Sciatic nerve (tissue), 2 donors: ENCODE results near the gene SMIM36. TPM values are rescaled to one million over a fixed set of nuclear protein-coding genes. Genes with fewer than 3 reads are reported as not detected.
"Not testable (repeated sequence)": the region's sequence is repeated elsewhere in the genome, so short reads cannot be mapped to it uniquely, and the experiment has no call there.

Experiments
- ATAC-seq: fragments of 200-7000 bp; cut with Tn5 transposase; one replicate; pipeline ENCODE4 v1.9.1; 2020; ENCODE audit warnings: mild to moderate bottlenecking, moderate library complexity
- DNase-seq: peaks from one replicate; pipeline ENCODE4 v3.0.0-alpha.2; 2020; ENCODE audit warnings: low spot score
- intact Hi-C: fragments of 100-400 bp; cut with DNase I; formaldehyde crosslinking; loops from one replicate; pipeline ENCODE4 v1.14.2; 2022
- total RNA-seq: library from RNA; stranded (reverse); fragmentation: NEBNext Ultra II Directional; extraction: Animal tissue kit (Norgen Biotek cat#: 25700); gene quantifications from one replicate; pipeline ENCODE4 v1.2.1, GENCODE V29; 2021
- donor health status: DM: no; HTN: no; CAD: no.
- donor health status: DM: no; HTN: no; CAD: no.

The SMIM36 gene
- total RNA-seq, 1 donor from 2014 or later: not detected

- no peak for DNase-seq
- intact Hi-C loops: no loop called here
- ATAC-seq: no peak
Observed at GRCh38 chr17:55442953-55443683, 68.1 kb downstream of the SMIM36 start.

- intact Hi-C loops: no loop called here
- no peak for ATAC-seq
- no peak for DNase-seq
Observed at GRCh38 chr17:55442462-55442861, 68.8 kb downstream of the SMIM36 start.

- no peak for DNase-seq
- intact Hi-C loops: no loop called here
- ATAC-seq: no peak
Observed at GRCh38 chr17:55441544-55441943, 69.7 kb downstream of the SMIM36 start.

- ATAC-seq (no peak), DNase-seq (no peak)
- intact Hi-C loops: no loop called here
Observed at GRCh38 chr17:55440391-55440790, 70.9 kb downstream of the SMIM36 start.

- ATAC-seq (peak; percentile 33), DNase-seq (no peak)
- intact Hi-C loops: no loop called here
Observed at GRCh38 chr17:55437159-55437605, 74.1 kb downstream of the SMIM36 start.

GRCh38 chr17:55436224-55437158 lies 74.8 kb downstream of the SMIM36 start:
- DNase-seq (no peak), ATAC-seq (no peak)
- intact Hi-C loops: no loop called here

- no peak for ATAC-seq
- intact Hi-C loops: no loop called here
Observed at GRCh38 chr17:55435408-55435807, 75.8 kb downstream of the SMIM36 start.

GRCh38 chr17:55434721-55435120 lies 76.5 kb downstream of the SMIM36 start:
- intact Hi-C loops: no loop called here
- no peak for DNase-seq
- no peak for ATAC-seq

More at GRCh38 chr17:55435408-55435807, 75.8 kb downstream of the SMIM36 start:
- DNase-seq: no peak

GRCh38 chr17:55433629-55434422 lies 77.4 kb downstream of the SMIM36 start:
- DNase-seq: no peak
- intact Hi-C loops: no loop called here
- peak; percentile 86 for ATAC-seq

- DNase-seq: no peak
- intact Hi-C loops: no loop called here
- peak; percentile 74 for ATAC-seq
Observed at GRCh38 chr17:55433029-55433628, 78.1 kb downstream of the SMIM36 start.

GRCh38 chr17:55432358-55433028 lies 78.8 kb downstream of the SMIM36 start:
- DNase-seq: no peak
- no peak for ATAC-seq
- intact Hi-C loops: no loop called here

GRCh38 chr17:55431914-55432313 lies 79.3 kb downstream of the SMIM36 start:
- ATAC-seq, intact Hi-C loops, DNase-seq: not testable (repeated sequence)

GRCh38 chr17:55430541-55431288 lies 80.5 kb downstream of the SMIM36 start:
- intact Hi-C loops: no loop called here
- no peak for DNase-seq
- ATAC-seq: no peak

- no peak for DNase-seq
- no peak for ATAC-seq
- intact Hi-C loops: no loop called here
Observed at GRCh38 chr17:55427587-55427882, 83.7 kb downstream of the SMIM36 start.

- intact Hi-C loops: no loop called here
- ATAC-seq: peak; percentile 61
- DNase-seq: no peak
Observed at GRCh38 chr17:55426851-55427586, 84.2 kb downstream of the SMIM36 start.

- no peak for DNase-seq
- intact Hi-C loops: no loop called here
- ATAC-seq: no peak
Observed at GRCh38 chr17:55424893-55425540, 86.2 kb downstream of the SMIM36 start.

- ATAC-seq (no peak), DNase-seq (no peak)
- intact Hi-C loops: no loop called here
Observed at GRCh38 chr17:55423535-55423934, 87.7 kb downstream of the SMIM36 start.
